GM23248 (cell line): ENCODE measurements around the gene CDC7. TPM values are rescaled to one million over a fixed set of nuclear protein-coding genes. Genes with fewer than 3 reads are reported as not detected.

Experiments
- DNase-seq: peaks from one replicate; pipeline ENCODE4 v3.0.0-alpha.2; 2015
- H2AFZ ChIP-seq: fragments of 200-600 bp; sonication (generic); 2 replicates; pipeline ENCODE4 v1.6.1; 2016; ENCODE audit warnings: antibody characterized with exemption
- H3F3A ChIP-seq: fragments of 200-600 bp; sonication (generic); 2 replicates; pipeline ENCODE4 v1.6.1; 2016; ENCODE audit warnings: mild to moderate bottlenecking, antibody characterized with exemption, mixed run types; ENCODE audit not compliant: insufficient read depth
- H3K27ac ChIP-seq: fragments of 200-600 bp; sonication (generic); 2 replicates; pipeline ENCODE4 v1.5.1; 2016; ENCODE audit warnings: mild to moderate bottlenecking
- H3K27me3 ChIP-seq: fragments of 200-600 bp; sonication (generic); replicated peaks from 2 replicates; pipeline ENCODE4 v1.6.1; 2016; ENCODE audit warnings: mild to moderate bottlenecking; ENCODE audit not compliant: insufficient read depth
- H3K36me3 ChIP-seq: fragments of 200-600 bp; sonication (generic); 2 replicates; pipeline ENCODE4 v1.6.1; 2016; ENCODE audit warnings: low read depth, mild to moderate bottlenecking
- H3K4me1 ChIP-seq: fragments of 200-600 bp; sonication (generic); 2 replicates; pipeline ENCODE4 v1.6.1; 2016; ENCODE audit warnings: mild to moderate bottlenecking; ENCODE audit not compliant: insufficient read depth
- H3K4me2 ChIP-seq: fragments of 200-600 bp; sonication (generic); one replicate; pipeline ENCODE4 v1.6.1; 2016; ENCODE audit warnings: mild to moderate bottlenecking; ENCODE audit not compliant: unreplicated experiment
- H3K4me3 ChIP-seq: fragments of 200-600 bp; sonication (generic); 2 replicates; pipeline ENCODE4 v1.5.1; 2016; ENCODE audit warnings: mild to moderate bottlenecking
- H3K79me2 ChIP-seq: fragments of 200-600 bp; sonication (generic); 2 replicates; pipeline ENCODE4 v1.6.1; 2016; ENCODE audit warnings: mild to moderate bottlenecking; ENCODE audit not compliant: insufficient read depth
- H3K9ac ChIP-seq: fragments of 200-600 bp; sonication (generic); 2 replicates; pipeline ENCODE4 v1.6.1; 2016; ENCODE audit warnings: mild to moderate bottlenecking
- H3K9me2 ChIP-seq: fragments of 200-600 bp; sonication (generic); 2 replicates; pipeline ENCODE4 v1.6.1; 2016; ENCODE audit warnings: mixed run types, mild to moderate bottlenecking, moderate library complexity; ENCODE audit not compliant: insufficient read depth
- H3K9me3 ChIP-seq: fragments of 200-600 bp; sonication (generic); one replicate; pipeline ENCODE4 v1.6.1; 2017; ENCODE audit warnings: low read depth
- H4K20me1 ChIP-seq: fragments of 200-600 bp; sonication (generic); 2 replicates; pipeline ENCODE4 v1.6.0; 2016; ENCODE audit not compliant: insufficient read depth
- EZH2 ChIP-seq: fragments of 200-600 bp; sonication (generic); IDR thresholded peaks from 2 replicates; pipeline ENCODE4 v1.6.1; 2018; ENCODE audit warnings: antibody characterized with exemption, mild to moderate bottlenecking; ENCODE audit not compliant: insufficient read depth, poor library complexity, severe bottlenecking
- EZH2phosphoT487 ChIP-seq: fragments of 200-600 bp; sonication (generic); IDR thresholded peaks from 2 replicates; pipeline ENCODE4 v1.6.1; 2018; ENCODE audit warnings: antibody characterized with exemption, moderate library complexity, mild to moderate bottlenecking, low read depth; ENCODE audit not compliant: insufficient read depth
- WGBS, 2 experiments: methylation state at CpG; one replicate each; pipeline ENCODE4 v1.1.6; 2015 to 2017; ENCODE audit warnings: low lambda C conversion rate in 2 of 2, low coverage in 1 of 2; ENCODE audit errors: missing lambda C conversion rate in 2 of 2; 5-methylcytosine and 5-hydroxymethylcytosine counted together
- in situ Hi-C: fragments of 300-500 bp; cut with MboI; formaldehyde crosslinking; loops from 2 replicates; pipeline ENCODE4 v1.15.0; 2020
- polyA plus RNA-seq: library from polyadenylated mRNA; unstranded; fragments of >200 nt; fragmentation: Nextera tagmentation; extraction: Ambion mirVana; gene quantifications from 2 replicates; pipeline ENCODE4 v1.2.1, GENCODE V29; 2016
- total RNA-seq: library from RNA; depleted of rRNA; stranded (reverse); fragments of >200 nt; shearing (Covaris generic); gene quantifications from 2 replicates; pipeline ENCODE4 v1.2.3, GENCODE V29; 2014

CDC7 gene
- total and polyA plus RNA-seq, 2 experiments from 2014 or later: 3.5 to 4.7 TPM

DNA sequence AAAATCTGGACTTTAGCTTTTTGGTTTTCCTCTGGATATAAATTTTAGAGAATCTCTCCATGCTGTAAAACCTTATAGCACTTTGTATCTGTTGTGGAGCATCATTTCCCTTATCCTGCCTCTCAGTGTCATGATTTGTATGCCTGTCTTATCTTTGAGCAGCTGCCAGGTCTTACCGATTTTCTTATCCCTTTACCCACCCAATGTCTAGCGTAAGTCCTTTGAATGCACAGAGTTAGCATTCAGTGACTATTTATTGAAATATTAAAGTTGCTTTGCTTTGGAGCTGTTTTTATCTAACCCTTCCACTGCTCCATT, 37.3 kb downstream of the CDC7 start:
- in situ Hi-C loops: no loop called here
- no peaks in the 10 kb centered on the region for H3K79me2 ChIP-seq
- no peak for TF ChIP-seq EZH2
- no peak for TF ChIP-seq EZH2phosphoT487
- H3K4me1 ChIP-seq: peaks cover 23% of the 10 kb centered on the region
- H3K9me2 ChIP-seq: no peaks in the 10 kb centered on the region
- H3K27ac ChIP-seq: no peak overlapping the region
- H3K27me3 ChIP-seq: peaks cover 10% of the 10 kb centered on the region; the same call in 1 of the 2 replicates
- WGBS, 2 experiments: 90 to 97% methylated on average over 2 of the region's 2 CpGs
- peaks cover 21% of the 10 kb centered on the region for H3F3A ChIP-seq
- H3K4me2 ChIP-seq: no peak overlapping the region
- H3K9me3 ChIP-seq: no peaks in the 10 kb centered on the region
- no peak overlapping the region for H3K9ac ChIP-seq
- no peak overlapping the region for H3K4me3 ChIP-seq
- no peak for DNase-seq
- no peaks in the 10 kb centered on the region for H4K20me1 ChIP-seq
- H2AFZ ChIP-seq: no peak overlapping the region
- H3K36me3 ChIP-seq: no peaks in the 10 kb centered on the region

DNA sequence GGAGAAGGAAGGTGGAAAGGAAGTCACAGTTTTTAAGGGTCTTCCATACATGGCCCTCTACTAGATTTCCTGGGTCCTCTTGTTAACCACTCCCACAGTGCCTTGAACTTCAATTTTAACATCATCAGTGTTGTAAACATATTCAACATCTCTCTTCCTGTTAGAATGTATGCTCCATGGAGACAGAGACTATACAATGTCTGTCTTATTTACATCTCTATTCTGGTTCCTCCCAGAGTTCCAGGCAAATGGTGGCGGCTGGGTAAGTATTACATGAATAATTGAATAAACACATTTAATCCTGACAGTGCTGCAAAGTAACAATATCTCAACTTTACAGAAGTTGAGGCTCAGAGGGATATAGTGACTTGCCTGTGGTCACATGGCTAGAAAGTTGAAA, 40.3 kb downstream of the CDC7 start:
- Histone ChIP-seq H3K4me2 (no peak overlapping the region), H3K4me1 (peaks cover 23% of the 10 kb centered on the region), H2AFZ (no peak overlapping the region), H3K27ac (no peak overlapping the region), H3F3A (peaks cover 21% of the 10 kb centered on the region), H3K9me3 (no peaks in the 10 kb centered on the region), H3K9me2 (no peaks in the 10 kb centered on the region), H4K20me1 (no peaks in the 10 kb centered on the region), H3K36me3 (no peaks in the 10 kb centered on the region), H3K4me3 (no peak overlapping the region), H3K9ac (no peak overlapping the region), H3K79me2 (no peaks in the 10 kb centered on the region), H3K27me3 (peaks cover 10% of the 10 kb centered on the region; the same call in 1 of the 2 replicates)
- 100% methylated on average over 1 of the region's 1 CpG for whole genome bisulfite sequencing, 2 experiments
- TF ChIP-seq EZH2phosphoT487: no peak
- no peak for TF ChIP-seq EZH2
- in situ Hi-C loops: no loop called here
- DNase-seq: no peak

DNA sequence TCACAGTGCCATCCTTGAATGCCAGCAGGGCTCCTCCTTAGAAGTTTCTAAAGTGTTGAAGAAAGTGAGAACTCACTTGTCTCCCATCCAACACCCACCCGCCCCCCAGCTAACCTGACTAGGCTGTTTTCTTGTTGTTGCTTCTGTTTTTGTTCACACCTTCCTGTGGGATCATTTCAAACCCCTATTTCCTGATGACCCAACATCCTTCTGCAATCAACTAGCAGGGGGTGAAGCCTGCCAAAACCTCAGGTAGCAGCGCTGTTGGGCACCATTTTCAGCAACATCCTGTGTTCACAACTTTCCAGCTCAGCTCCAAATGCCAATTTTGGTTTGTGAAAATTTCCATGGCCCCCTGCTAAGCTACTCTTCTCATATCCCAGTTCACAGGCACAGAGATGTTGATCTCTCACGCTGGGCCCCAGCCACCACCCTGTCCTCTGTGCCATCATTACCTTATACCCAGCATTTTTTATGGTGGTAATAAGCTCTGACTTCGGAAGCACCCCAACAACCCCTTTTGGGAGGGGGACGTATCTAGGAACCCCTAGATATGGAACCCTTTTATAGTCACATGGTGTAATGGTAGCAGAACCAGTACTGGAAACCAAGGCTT, 41.4 kb downstream of the CDC7 start:
- in situ Hi-C loops: no loop called here
- Histone ChIP-seq H3F3A (peaks cover 15% of the 10 kb centered on the region), H3K27me3 (peaks cover 10% of the 10 kb centered on the region; the same call in 1 of the 2 replicates), H3K79me2 (no peaks in the 10 kb centered on the region), H2AFZ (no peak overlapping the region), H3K9me2 (no peaks in the 10 kb centered on the region), H3K27ac (no peak overlapping the region), H3K36me3 (no peaks in the 10 kb centered on the region), H3K9ac (no peak overlapping the region), H4K20me1 (no peaks in the 10 kb centered on the region), H3K4me2 (no peak overlapping the region), H3K4me1 (peaks cover 17% of the 10 kb centered on the region), H3K9me3 (no peaks in the 10 kb centered on the region), H3K4me3 (no peak overlapping the region)
- no peak for TF ChIP-seq EZH2
- TF ChIP-seq EZH2phosphoT487: no peak
- DNase-seq: no peak
- WGBS, 2 experiments: 89 to 90% methylated on average over 5 of the region's 5 CpGs

DNA sequence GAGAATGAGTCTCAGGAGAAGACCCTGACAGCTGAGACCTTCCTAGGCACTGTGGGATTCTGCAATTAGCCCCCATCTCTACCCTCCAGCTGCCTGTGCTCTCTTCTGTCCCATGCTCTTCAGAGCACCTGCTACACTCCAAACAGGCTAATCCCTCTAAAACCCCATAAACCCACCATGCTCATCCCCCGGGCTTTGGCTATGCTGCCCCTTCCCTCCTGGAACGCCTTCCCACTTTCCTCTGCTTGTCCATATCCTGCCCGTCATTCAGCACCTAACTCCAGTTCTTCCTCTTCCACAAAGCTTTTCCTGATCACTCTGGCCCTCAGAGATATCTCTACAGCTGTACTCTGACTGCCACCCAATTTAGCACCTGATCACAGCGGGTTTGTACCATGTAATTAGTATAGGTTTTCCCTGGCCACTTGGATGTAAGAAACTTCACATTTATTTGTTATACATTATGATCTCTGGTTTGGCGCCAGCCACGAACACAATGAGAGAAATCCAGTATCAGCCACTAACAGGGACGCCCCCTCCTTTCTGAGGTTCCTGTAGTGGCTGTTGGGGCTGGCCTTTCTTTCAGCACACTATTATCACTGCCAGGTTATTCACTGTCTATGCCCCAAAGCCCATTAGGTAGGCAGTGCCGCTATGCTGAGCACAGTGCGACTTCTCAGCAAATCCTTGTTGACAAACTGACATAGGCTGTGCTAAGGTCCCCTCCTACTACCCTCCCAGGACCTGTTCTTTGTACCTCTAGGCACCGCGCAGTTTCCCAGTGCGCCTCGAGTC, 45.1 kb downstream of the CDC7 start:
- no peak overlapping the region for H3K9ac ChIP-seq
- no peaks in the 10 kb centered on the region for H3K36me3 ChIP-seq
- H4K20me1 ChIP-seq: no peaks in the 10 kb centered on the region
- H3F3A ChIP-seq: no peaks in the 10 kb centered on the region
- H3K9me3 ChIP-seq: no peaks in the 10 kb centered on the region
- H3K27ac ChIP-seq: no peak overlapping the region
- H3K4me3 ChIP-seq: no peak overlapping the region
- H2AFZ ChIP-seq: no peak overlapping the region
- no peaks in the 10 kb centered on the region for H3K79me2 ChIP-seq
- in situ Hi-C loops: no loop called here
- H3K4me2 ChIP-seq: no peak overlapping the region
- no peaks in the 10 kb centered on the region for H3K9me2 ChIP-seq
- DNase-seq: no peak
- no peaks in the 10 kb centered on the region for H3K4me1 ChIP-seq
- 0 out of 2 replicates have a peak, but pooled peaks cover under 1% of the 10 kb centered on the region for H3K27me3 ChIP-seq
- WGBS, 2 experiments: 93% methylated on average over 13 of the region's 13 CpGs
- no peak for TF ChIP-seq EZH2
- TF ChIP-seq EZH2phosphoT487: no peak
